Gastrocnemius medialis (tissue), 4 donors: ENCODE data around the gene FASTKD3.

Experiments
- POLR2A ChIP-seq, 2 donors: fragments of 450-650 bp; IDR thresholded peaks; one replicate each; pipeline ENCODE4 v1.6.1; 2017; ENCODE audit warnings: antibody characterized with exemption in 2 of 2, mild to moderate bottlenecking in 2 of 2, moderate library complexity in 2 of 2
- TF ChIP-seq, protein P1 (sequence below), 5 experiments: fragments of 450-650 bp in 3 of 5; fragments of 200-600 bp in 2 of 5; sonication (generic) in 2 of 5; IDR thresholded peaks in 4 of 5; conservative IDR thresholded peaks in 1 of 5; 1 replicate in 4 of 5; 2 replicates in 1 of 5; pipeline ENCODE4 v1.5.1; 2016 to 2019; ENCODE audit warnings: antibody characterized with exemption in 5 of 5, mild to moderate bottlenecking in 3 of 5, moderate library complexity in 3 of 5

DNA sequence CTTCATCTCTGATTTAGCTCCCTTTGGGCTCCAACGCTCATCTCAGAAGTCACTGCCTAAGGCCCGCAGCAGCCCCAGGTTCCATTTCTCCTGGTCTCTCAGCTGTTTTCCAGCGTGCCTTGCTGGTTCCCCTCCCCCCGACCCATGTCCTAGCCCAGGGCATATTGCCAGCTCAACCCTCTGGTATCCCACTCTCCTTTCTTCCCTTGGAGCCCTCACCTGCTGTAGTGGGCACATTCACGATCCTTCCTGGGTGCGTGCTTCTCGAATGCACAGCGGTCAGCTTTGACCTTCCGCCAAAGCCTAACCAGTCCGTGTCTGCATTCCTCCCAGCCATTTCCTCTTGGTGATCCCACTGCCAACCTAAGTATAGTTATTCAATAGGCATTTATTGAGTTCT is 54.0 kb downstream of the FASTKD3 start:
- TF ChIP-seq, protein P1, sequence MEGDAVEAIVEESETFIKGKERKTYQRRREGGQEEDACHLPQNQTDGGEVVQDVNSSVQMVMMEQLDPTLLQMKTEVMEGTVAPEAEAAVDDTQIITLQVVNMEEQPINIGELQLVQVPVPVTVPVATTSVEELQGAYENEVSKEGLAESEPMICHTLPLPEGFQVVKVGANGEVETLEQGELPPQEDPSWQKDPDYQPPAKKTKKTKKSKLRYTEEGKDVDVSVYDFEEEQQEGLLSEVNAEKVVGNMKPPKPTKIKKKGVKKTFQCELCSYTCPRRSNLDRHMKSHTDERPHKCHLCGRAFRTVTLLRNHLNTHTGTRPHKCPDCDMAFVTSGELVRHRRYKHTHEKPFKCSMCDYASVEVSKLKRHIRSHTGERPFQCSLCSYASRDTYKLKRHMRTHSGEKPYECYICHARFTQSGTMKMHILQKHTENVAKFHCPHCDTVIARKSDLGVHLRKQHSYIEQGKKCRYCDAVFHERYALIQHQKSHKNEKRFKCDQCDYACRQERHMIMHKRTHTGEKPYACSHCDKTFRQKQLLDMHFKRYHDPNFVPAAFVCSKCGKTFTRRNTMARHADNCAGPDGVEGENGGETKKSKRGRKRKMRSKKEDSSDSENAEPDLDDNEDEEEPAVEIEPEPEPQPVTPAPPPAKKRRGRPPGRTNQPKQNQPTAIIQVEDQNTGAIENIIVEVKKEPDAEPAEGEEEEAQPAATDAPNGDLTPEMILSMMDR (IDR thresholded peaks at IDR 0.05 in 4 of 5, conservative IDR thresholded peaks at IDR 0.05 in 1 of 5): no peak
- TF ChIP-seq POLR2A (IDR thresholded peaks at IDR 0.05): no peak
